Measurements from ENCODE around the gene ANKRD27.

The ANKRD27 gene

GRCh38 chr19:32692727-32693061 is 17.7 kb upstream of the ANKRD27 start:
- peak overlapping the region; percentile 93 for H3K4me3 ChIP-seq (ENCODE audit: low read length)
- no peak for TF ChIP-seq ZNF274 (IDR thresholded peaks at IDR 0.05; ENCODE audit: low read depth, low read length)

- H3K4me3 ChIP-seq (ENCODE audit: low read length) = peak overlapping the region; percentile 93
- no peak for TF ChIP-seq ZNF274 (IDR thresholded peaks at IDR 0.05; ENCODE audit: low read depth, low read length)
Measured at GRCh38 chr19:32691952-32692726, 17.2 kb upstream of the ANKRD27 start.

- H3K4me3 ChIP-seq (ENCODE audit: low read length) = peak within 1 kb of the TSS; percentile 93
- TF ChIP-seq ZNF274 (IDR thresholded peaks at IDR 0.05; ENCODE audit: low read depth, low read length) = no peak
Measured at GRCh38 chr19:32691291-32691951, 16.4 kb upstream of the ANKRD27 start, which contains the start of gene NUDT19. TSS of gene NUDT19 (plus strand) at chr19:32691821. CDS start at chr19:32691961, 140 bp downstream.

GRCh38 chr19:32688311-32688710 is 13.3 kb upstream of the ANKRD27 start:
- TF ChIP-seq ZNF274 (IDR thresholded peaks at IDR 0.05; ENCODE audit: low read depth, low read length) = no peak

GRCh38 chr19:32687681-32688080 is 12.7 kb upstream of the ANKRD27 start:
- TF ChIP-seq ZNF274 (IDR thresholded peaks at IDR 0.05; ENCODE audit: low read depth, low read length) = no peak
- H3K4me3 ChIP-seq (ENCODE audit: low read length) = no peak overlapping the region

More at GRCh38 chr19:32688311-32688710, 13.3 kb upstream of the ANKRD27 start:
- H3K4me3 ChIP-seq (ENCODE audit: low read length) = no peak overlapping the region

GRCh38 chr19:32686847-32687475 is 12.0 kb upstream of the ANKRD27 start:
- H3K4me3 ChIP-seq (ENCODE audit: low read length) = no peak overlapping the region
- no peak for TF ChIP-seq ZNF274 (IDR thresholded peaks at IDR 0.05; ENCODE audit: low read depth, low read length)

GRCh38 chr19:32682317-32682716 is 7.3 kb upstream of the ANKRD27 start:
- no peak overlapping the region for H3K4me3 ChIP-seq (ENCODE audit: low read length)

GRCh38 chr19:32680986-32681385 is 6.0 kb upstream of the ANKRD27 start:
- TF ChIP-seq ZNF274 (IDR thresholded peaks at IDR 0.05; ENCODE audit: low read depth, low read length) = no peak
- H3K4me3 ChIP-seq (ENCODE audit: low read length) = no peak overlapping the region

More at GRCh38 chr19:32682317-32682716, 7.3 kb upstream of the ANKRD27 start:
- TF ChIP-seq ZNF274 (IDR thresholded peaks at IDR 0.05; ENCODE audit: low read depth, low read length) = no peak

GRCh38 chr19:32677657-32678056 is 2.7 kb upstream of the ANKRD27 start:
- no peak overlapping the region for H3K4me3 ChIP-seq (ENCODE audit: low read length)
- TF ChIP-seq ZNF274 (IDR thresholded peaks at IDR 0.05; ENCODE audit: low read depth, low read length) = no peak

GRCh38 chr19:32676895-32677359 is 1.9 kb upstream of the ANKRD27 start:
- no peak overlapping the region for H3K4me3 ChIP-seq (ENCODE audit: low read length)

GRCh38 chr19:32676186-32676894 is 1.4 kb upstream of the ANKRD27 start:
- TF ChIP-seq ZNF274 (IDR thresholded peaks at IDR 0.05; ENCODE audit: low read depth, low read length) = no peak
- peak overlapping the region; percentile 65; the same call in 1 of the 2 replicates for H3K4me3 ChIP-seq (ENCODE audit: low read length)

More at GRCh38 chr19:32676895-32677359, 1.9 kb upstream of the ANKRD27 start:
- no peak for TF ChIP-seq ZNF274 (IDR thresholded peaks at IDR 0.05; ENCODE audit: low read depth, low read length)

GRCh38 chr19:32675720-32676185 is 773 bp upstream of the ANKRD27 start, which contains the start of gene RGS9BP:
TSS of gene RGS9BP (plus strand) at chr19:32675848. CDS start at chr19:32676264, 416 bp downstream.
- TF ChIP-seq ZNF274 (IDR thresholded peaks at IDR 0.05; ENCODE audit: low read depth, low read length) = no peak

GRCh38 chr19:32674153-32674930 is 638 bp downstream of the ANKRD27 start:
- TF ChIP-seq ZNF274 (IDR thresholded peaks at IDR 0.05; ENCODE audit: low read depth, low read length) = no peak
- peak overlapping the region; percentile 73 for H3K4me3 ChIP-seq (ENCODE audit: low read length)

More at GRCh38 chr19:32675720-32676185, 773 bp upstream of the ANKRD27 start, which contains the start of gene RGS9BP:
- H3K4me3 ChIP-seq (ENCODE audit: low read length) = peak within 1 kb of the TSS; percentile 73

All from GM08714 (cell line).